Gastrocnemius medialis (tissue), 4 donors: Measurements from ENCODE around the gene TF. TPM values are rescaled to one million over a fixed set of nuclear protein-coding genes. Genes with fewer than 3 reads are reported as not detected.

Experiments used
- ATAC-seq, 2 donors: fragments of 150-250 bp; one replicate each; pipeline ENCODE4 v1.9.1; 2016
- DNase-seq, 2 donors: peaks; one replicate each; pipeline ENCODE4 v3.0.0-alpha.2; 2019
- H3K27ac ChIP-seq, 4 donors: fragments of 200-600 bp; sonication (generic); 1 replicate in 1 of 4; 2 replicates in 3 of 4; pipeline ENCODE4 v1.5.1; 2016 to 2018; ENCODE audit warnings: mild to moderate bottlenecking in 2 of 4, moderate library complexity in 1 of 4
- H3K27me3 ChIP-seq, 3 donors: fragments of 200-600 bp; sonication (generic) in 2 of 3; 1 replicate in 1 of 3; 2 replicates in 2 of 3; pipeline versions ENCODE4 v1.5.1 to v1.6.0; 2016 to 2019; ENCODE audit warnings: mild to moderate bottlenecking in 1 of 3, moderate library complexity in 1 of 3
- H3K36me3 ChIP-seq, 2 donors: fragments of 200-600 bp; sonication (generic) in 1 of 2; one replicate each; pipeline ENCODE4 v1.5.1; 2017 to 2018
- H3K4me1 ChIP-seq, 2 donors: fragments of 200-600 bp; sonication (generic) in 1 of 2; one replicate each; pipeline ENCODE4 v1.5.1; 2016 to 2017; ENCODE audit warnings: mild to moderate bottlenecking in 2 of 2
- H3K4me3 ChIP-seq, 4 donors: fragments of 200-600 bp; sonication (generic) in 3 of 4; 1 replicate in 1 of 4; 2 replicates in 3 of 4; pipeline ENCODE4 v1.5.1; 2016 to 2019; ENCODE audit warnings: mild to moderate bottlenecking in 2 of 4
- H3K9me3 ChIP-seq, 3 donors: fragments of 200-600 bp; sonication (generic) in 2 of 3; 1 replicate in 1 of 3; 2 replicates in 2 of 3; pipeline ENCODE4 v1.5.1; 2016 to 2019
- POLR2A ChIP-seq, 2 donors: fragments of 450-650 bp; IDR thresholded peaks; one replicate each; pipeline ENCODE4 v1.6.1; 2017; ENCODE audit warnings: antibody characterized with exemption in 2 of 2, mild to moderate bottlenecking in 2 of 2, moderate library complexity in 2 of 2
- in situ Hi-C, 4 donors: fragments of 200-750 bp; cut with MboI; loops; one replicate each; pipeline versions ENCODE4 v1.15.0 to v1.8.0; 2017; ENCODE audit warnings: low sequenced_read_pairs in 4 of 4
- intact Hi-C: fragments of 100-400 bp; cut with DNase I; formaldehyde crosslinking; loops from one replicate; pipeline ENCODE4 v1.15.1; 2023; ENCODE audit warnings: low total_unique reads
- total RNA-seq, 4 donors: library from RNA; depleted of rRNA; stranded (reverse); fragments of >200 nt; gene quantifications; one replicate each; pipeline versions ENCODE4 v1.1.0 to v1.2.3, GENCODE V29; 2016
- TF ChIP-seq, protein P1 (sequence below), 5 experiments: fragments of 450-650 bp in 3 of 5; fragments of 200-600 bp in 2 of 5; sonication (generic) in 2 of 5; IDR thresholded peaks in 4 of 5; conservative IDR thresholded peaks in 1 of 5; 1 replicate in 4 of 5; 2 replicates in 1 of 5; pipeline ENCODE4 v1.5.1; 2016 to 2019; ENCODE audit warnings: antibody characterized with exemption in 5 of 5, mild to moderate bottlenecking in 3 of 5, moderate library complexity in 3 of 5

The TF gene
- total RNA-seq, 4 donors from 2014 or later: 2.8 to 11.5 (median 4.3) TPM; not detected in 1

DNA sequence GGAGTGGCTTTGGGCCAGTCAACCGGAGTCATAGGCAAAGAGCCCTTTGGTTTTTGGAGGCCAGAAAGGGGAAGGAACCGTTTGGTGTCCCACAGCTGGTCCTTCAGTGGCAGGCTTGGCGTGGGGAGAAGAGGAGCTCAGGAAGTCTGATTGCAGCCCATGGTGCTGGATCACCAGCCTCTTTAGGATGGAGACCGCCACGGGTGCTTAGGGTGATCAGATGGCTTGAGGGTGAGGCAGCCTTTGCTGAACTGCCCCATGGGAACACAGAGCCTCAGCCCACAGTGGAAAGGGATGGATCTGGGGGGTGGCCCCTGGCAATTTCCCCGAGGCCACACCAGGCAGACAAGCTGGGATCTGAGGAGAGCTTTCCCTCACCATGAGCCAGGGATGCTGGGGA, 45.8 kb upstream of the TF start:
- Histone ChIP-seq H3K27ac (no peak overlapping the region), H3K4me1 (no peaks in the 10 kb centered on the region), H3K9me3 (no peaks in the 10 kb centered on the region), H3K27me3 (no peaks in the 10 kb centered on the region), H3K4me3 (no peak overlapping the region), H3K36me3 (no peaks in the 10 kb centered on the region)
- no peak for ATAC-seq
- no peak for DNase-seq
- in situ Hi-C loops: no loop called here
- TF ChIP-seq, protein P1, sequence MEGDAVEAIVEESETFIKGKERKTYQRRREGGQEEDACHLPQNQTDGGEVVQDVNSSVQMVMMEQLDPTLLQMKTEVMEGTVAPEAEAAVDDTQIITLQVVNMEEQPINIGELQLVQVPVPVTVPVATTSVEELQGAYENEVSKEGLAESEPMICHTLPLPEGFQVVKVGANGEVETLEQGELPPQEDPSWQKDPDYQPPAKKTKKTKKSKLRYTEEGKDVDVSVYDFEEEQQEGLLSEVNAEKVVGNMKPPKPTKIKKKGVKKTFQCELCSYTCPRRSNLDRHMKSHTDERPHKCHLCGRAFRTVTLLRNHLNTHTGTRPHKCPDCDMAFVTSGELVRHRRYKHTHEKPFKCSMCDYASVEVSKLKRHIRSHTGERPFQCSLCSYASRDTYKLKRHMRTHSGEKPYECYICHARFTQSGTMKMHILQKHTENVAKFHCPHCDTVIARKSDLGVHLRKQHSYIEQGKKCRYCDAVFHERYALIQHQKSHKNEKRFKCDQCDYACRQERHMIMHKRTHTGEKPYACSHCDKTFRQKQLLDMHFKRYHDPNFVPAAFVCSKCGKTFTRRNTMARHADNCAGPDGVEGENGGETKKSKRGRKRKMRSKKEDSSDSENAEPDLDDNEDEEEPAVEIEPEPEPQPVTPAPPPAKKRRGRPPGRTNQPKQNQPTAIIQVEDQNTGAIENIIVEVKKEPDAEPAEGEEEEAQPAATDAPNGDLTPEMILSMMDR (IDR thresholded peaks at IDR 0.05 in 4 of 5, conservative IDR thresholded peaks at IDR 0.05 in 1 of 5): no peak
- TF ChIP-seq POLR2A (IDR thresholded peaks at IDR 0.05): no peak
- intact Hi-C loops: no loop called here

- TF ChIP-seq POLR2A (IDR thresholded peaks at IDR 0.05): no peak
- TF ChIP-seq, protein P1 (IDR thresholded peaks at IDR 0.05 in 4 of 5, conservative IDR thresholded peaks at IDR 0.05 in 1 of 5): no peak
- Histone ChIP-seq H3K27ac (no peak overlapping the region), H3K27me3 (no peaks in the 10 kb centered on the region), H3K36me3 (no peaks in the 10 kb centered on the region), H3K9me3 (no peaks in the 10 kb centered on the region), H3K4me1 (no peaks in the 10 kb centered on the region), H3K4me3 (no peak overlapping the region)
- in situ Hi-C loops (no loop called here), intact Hi-C loops (no loop called here)
- ATAC-seq: no peak
- DNase-seq: no peak
These were observed 44.5 kb upstream of the TF start for GRCh38 chr3:133701435-133702358.

DNA sequence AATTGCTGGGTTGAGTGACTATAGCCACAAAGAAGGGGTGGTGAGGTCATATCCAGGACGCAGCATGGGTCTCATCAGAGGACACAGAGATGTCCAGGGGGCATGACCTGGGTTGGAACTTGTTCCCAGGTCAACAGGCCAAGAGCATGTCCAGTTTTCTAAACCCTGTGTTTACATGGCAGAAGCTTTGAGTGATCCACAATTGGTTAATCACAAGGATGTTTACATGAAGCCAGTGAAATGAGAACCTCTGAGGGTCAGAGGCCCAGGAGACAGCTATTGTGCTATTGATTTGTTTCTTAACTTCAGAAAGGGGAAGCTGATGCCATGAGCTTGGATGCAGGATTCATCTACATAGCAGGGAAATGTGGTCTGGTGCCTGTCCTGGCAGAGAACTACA, 42.3 kb upstream of the TF start:
- Histone ChIP-seq H3K4me3 (no peak overlapping the region), H3K36me3 (no peaks in the 10 kb centered on the region), H3K4me1 (no peaks in the 10 kb centered on the region), H3K27me3 (no peaks in the 10 kb centered on the region), H3K9me3 (no peaks in the 10 kb centered on the region), H3K27ac (no peak overlapping the region)
- intact Hi-C loops: no loop called here
- TF ChIP-seq POLR2A (IDR thresholded peaks at IDR 0.05): no peak
- TF ChIP-seq, protein P1 (IDR thresholded peaks at IDR 0.05 in 4 of 5, conservative IDR thresholded peaks at IDR 0.05 in 1 of 5): no peak
- in situ Hi-C loops: no loop called here
- DNase-seq (no peak), ATAC-seq (no peak)

DNA sequence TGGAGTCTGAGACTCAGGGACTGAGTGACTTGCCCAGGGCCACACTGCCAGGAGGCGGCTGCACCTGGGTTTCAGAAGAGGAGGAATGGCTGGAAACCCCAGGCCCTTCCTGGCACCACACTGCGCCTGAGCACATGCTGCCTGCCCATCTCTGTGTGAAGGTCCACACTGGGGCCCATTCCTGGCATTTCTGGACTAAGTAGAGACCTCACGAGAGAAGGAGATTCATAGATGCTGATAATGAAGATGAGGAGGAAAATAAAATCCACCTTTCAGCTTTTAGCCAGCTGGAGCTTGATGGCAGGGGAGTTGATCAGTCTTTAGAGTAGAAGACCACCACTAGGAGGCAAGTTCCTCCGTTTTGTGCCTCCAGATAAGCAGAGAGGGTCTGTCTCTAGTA, 40.2 kb upstream of the TF start:
- Histone ChIP-seq H3K27me3 (no peaks in the 10 kb centered on the region), H3K36me3 (no peaks in the 10 kb centered on the region), H3K4me3 (no peak overlapping the region), H3K4me1 (no peaks in the 10 kb centered on the region), H3K27ac (no peak overlapping the region), H3K9me3 (no peaks in the 10 kb centered on the region)
- TF ChIP-seq, protein P1 (IDR thresholded peaks at IDR 0.05 in 4 of 5, conservative IDR thresholded peaks at IDR 0.05 in 1 of 5): no peak
- TF ChIP-seq POLR2A (IDR thresholded peaks at IDR 0.05): no peak
- intact Hi-C loops (no loop called here), in situ Hi-C loops (no loop called here)
- no peak for DNase-seq
- ATAC-seq: no peak
